HepG2 (cell line): ENCODE results near the gene CYP27B1. TPM values are rescaled to one million over a fixed set of nuclear protein-coding genes. Genes with fewer than 3 reads are reported as not detected.
A peak's percentile ranks its signal among the peaks of the same experiment; 100 is the strongest.

Experiments
- CBX2 ChIP-seq, 2 experiments: fragments of 200-600 bp in 1 of 2; sonication (generic); formaldehyde crosslinking in 1 of 2; IDR thresholded peaks; 2 replicates each; pipeline versions ENCODE4 v1.7.0 to v1.8.1; 2018 to 2022; ENCODE audit warnings: low read depth in 2 of 2, low read length in 1 of 2, mild to moderate bottlenecking in 1 of 2, missing genetic modification reagents in 1 of 2
- ETV6 ChIP-seq: sonication (generic); formaldehyde crosslinking; conservative IDR thresholded peaks from 2 replicates; pipeline ENCODE4 v1.4.0; 2020; ENCODE audit warnings: missing genetic modification reagents
- KDM5B ChIP-seq: sonication (generic); formaldehyde crosslinking; IDR thresholded peaks from 2 replicates; pipeline ENCODE4 v1.4.0; 2020; ENCODE audit warnings: missing genetic modification reagents, mild to moderate bottlenecking, borderline replicate concordance
- RAD21 ChIP-seq: fragments of 450-650 bp; formaldehyde crosslinking; IDR thresholded peaks from 2 replicates; pipeline ENCODE4 v1.5.0; 2020; ENCODE audit warnings: mild to moderate bottlenecking
- TARDBP ChIP-seq: sonication (generic); formaldehyde crosslinking; IDR thresholded peaks from 2 replicates; pipeline ENCODE4 v1.8.0; 2022; ENCODE audit warnings: mild to moderate bottlenecking, missing genetic modification reagents
- ZFP36L1 ChIP-seq: sonication (generic); formaldehyde crosslinking; IDR thresholded peaks from 2 replicates; pipeline ENCODE4 v1.8.0; 2022; ENCODE audit warnings: mild to moderate bottlenecking, missing genetic modification reagents, moderate library complexity
- ZSCAN21 ChIP-seq: sonication (generic); formaldehyde crosslinking; IDR thresholded peaks from 2 replicates; pipeline ENCODE4 v1.8.0; 2022; ENCODE audit warnings: mild to moderate bottlenecking, missing genetic modification reagents, moderate library complexity, borderline replicate concordance
- polyA plus RNA-seq, 8 experiments: library from polyadenylated mRNA; depleted of rRNA in 3 of 8; stranded (reverse) in 7 of 8; unstranded in 1 of 8; fragments of >200 nt; fragmentation: Illumina TruSeq in 4 of 8; extraction: Trizol in 4 of 8; gene quantifications; 2 replicates each; pipeline versions ENCODE4 v1.2.1 to v1.2.3, GENCODE V29; 2011 to 2016; ENCODE audit warnings: low read depth in 4 of 8, missing spikeins in 1 of 8, mixed read lengths in 1 of 8; ENCODE audit not compliant: insufficient read depth in 1 of 8
- total RNA-seq, 5 experiments: library from RNA; depleted of rRNA; stranded (reverse); fragments of >200 nt; fragmentation: Illumina TruSeq; extraction: Trizol; gene quantifications; 2 replicates each; pipeline ENCODE4 v1.2.3, GENCODE V29; 2016; ENCODE audit warnings: low read depth in 1 of 5
- TF ChIP-seq, protein P1 (sequence below): sonication (generic); formaldehyde crosslinking; IDR thresholded peaks from one replicate; pipeline ENCODE4 v1.5.1; 2020; ENCODE audit warnings: mild to moderate bottlenecking, missing genetic modification reagents; ENCODE audit errors: not compliant biosample characterization
- TF ChIP-seq, protein P2 (sequence below): sonication (generic); formaldehyde crosslinking; IDR thresholded peaks from 2 replicates; pipeline ENCODE4 v1.5.1; 2020; ENCODE audit warnings: mild to moderate bottlenecking, missing genetic modification reagents
- TF ChIP-seq, protein P3 (sequence below): sonication (generic); formaldehyde crosslinking; IDR thresholded peaks from 2 replicates; pipeline ENCODE4 v1.4.0; 2020; ENCODE audit warnings: low read depth, mild to moderate bottlenecking, missing genetic modification reagents
- TF ChIP-seq, protein P4 (sequence below): sonication (generic); formaldehyde crosslinking; IDR thresholded peaks from 2 replicates; pipeline ENCODE4 v1.5.0; 2020; ENCODE audit warnings: missing genetic modification reagents
- TF ChIP-seq, protein P5 (sequence below): sonication (generic); formaldehyde crosslinking; IDR thresholded peaks from 2 replicates; pipeline ENCODE4 v1.5.0; 2020; ENCODE audit warnings: missing genetic modification reagents

CYP27B1 gene
- total and polyA plus RNA-seq, 2 of the 13 experiments (the other 11 are each of a cell fraction or from before 2014, with no cell fraction given), result 2.3 to 3.0 TPM

DNA sequence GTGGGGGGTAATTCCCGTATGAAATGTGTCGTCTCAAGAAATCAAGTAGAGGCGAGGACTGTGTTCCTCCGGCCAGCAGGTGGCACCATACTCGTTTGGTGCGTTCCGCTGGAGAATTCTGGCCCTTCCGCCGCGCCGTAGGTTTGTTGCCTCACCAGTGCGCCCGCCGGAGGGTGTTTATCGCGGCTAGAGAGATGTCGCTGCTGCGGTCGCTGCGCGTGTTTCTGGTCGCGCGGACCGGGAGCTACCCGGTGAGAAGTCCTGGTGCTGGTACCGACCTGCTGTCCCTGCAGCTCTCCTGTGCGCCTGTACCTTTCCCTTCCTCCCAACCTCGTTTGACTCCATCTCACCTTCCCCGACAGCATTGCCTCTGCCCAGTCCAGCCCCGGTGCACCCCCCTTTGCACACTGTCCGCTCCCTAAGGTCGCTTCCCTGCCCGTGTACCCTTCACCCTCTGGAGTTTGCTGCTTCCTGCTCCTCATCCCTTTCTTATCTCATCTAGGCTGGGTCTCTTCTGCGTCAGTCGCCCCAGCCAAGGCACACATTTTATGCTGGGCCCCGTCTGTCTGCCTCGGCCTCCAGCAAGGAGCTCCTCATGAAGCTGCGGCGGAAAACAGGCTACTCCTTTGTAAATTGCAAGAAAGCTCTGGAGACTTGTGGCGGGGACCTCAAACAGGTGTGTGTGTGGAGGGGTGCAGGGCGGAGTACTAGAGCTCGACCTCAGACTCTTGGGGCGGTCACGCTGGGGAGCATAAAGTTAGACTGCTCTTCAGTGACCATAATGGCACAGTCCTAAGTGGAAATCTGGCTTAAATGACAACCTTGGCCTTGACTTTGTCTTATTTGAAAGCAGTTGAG lies 16.0 kb upstream of the CYP27B1 start, which contains the start of gene TSFM (continued):
- TF ChIP-seq, protein P1, sequence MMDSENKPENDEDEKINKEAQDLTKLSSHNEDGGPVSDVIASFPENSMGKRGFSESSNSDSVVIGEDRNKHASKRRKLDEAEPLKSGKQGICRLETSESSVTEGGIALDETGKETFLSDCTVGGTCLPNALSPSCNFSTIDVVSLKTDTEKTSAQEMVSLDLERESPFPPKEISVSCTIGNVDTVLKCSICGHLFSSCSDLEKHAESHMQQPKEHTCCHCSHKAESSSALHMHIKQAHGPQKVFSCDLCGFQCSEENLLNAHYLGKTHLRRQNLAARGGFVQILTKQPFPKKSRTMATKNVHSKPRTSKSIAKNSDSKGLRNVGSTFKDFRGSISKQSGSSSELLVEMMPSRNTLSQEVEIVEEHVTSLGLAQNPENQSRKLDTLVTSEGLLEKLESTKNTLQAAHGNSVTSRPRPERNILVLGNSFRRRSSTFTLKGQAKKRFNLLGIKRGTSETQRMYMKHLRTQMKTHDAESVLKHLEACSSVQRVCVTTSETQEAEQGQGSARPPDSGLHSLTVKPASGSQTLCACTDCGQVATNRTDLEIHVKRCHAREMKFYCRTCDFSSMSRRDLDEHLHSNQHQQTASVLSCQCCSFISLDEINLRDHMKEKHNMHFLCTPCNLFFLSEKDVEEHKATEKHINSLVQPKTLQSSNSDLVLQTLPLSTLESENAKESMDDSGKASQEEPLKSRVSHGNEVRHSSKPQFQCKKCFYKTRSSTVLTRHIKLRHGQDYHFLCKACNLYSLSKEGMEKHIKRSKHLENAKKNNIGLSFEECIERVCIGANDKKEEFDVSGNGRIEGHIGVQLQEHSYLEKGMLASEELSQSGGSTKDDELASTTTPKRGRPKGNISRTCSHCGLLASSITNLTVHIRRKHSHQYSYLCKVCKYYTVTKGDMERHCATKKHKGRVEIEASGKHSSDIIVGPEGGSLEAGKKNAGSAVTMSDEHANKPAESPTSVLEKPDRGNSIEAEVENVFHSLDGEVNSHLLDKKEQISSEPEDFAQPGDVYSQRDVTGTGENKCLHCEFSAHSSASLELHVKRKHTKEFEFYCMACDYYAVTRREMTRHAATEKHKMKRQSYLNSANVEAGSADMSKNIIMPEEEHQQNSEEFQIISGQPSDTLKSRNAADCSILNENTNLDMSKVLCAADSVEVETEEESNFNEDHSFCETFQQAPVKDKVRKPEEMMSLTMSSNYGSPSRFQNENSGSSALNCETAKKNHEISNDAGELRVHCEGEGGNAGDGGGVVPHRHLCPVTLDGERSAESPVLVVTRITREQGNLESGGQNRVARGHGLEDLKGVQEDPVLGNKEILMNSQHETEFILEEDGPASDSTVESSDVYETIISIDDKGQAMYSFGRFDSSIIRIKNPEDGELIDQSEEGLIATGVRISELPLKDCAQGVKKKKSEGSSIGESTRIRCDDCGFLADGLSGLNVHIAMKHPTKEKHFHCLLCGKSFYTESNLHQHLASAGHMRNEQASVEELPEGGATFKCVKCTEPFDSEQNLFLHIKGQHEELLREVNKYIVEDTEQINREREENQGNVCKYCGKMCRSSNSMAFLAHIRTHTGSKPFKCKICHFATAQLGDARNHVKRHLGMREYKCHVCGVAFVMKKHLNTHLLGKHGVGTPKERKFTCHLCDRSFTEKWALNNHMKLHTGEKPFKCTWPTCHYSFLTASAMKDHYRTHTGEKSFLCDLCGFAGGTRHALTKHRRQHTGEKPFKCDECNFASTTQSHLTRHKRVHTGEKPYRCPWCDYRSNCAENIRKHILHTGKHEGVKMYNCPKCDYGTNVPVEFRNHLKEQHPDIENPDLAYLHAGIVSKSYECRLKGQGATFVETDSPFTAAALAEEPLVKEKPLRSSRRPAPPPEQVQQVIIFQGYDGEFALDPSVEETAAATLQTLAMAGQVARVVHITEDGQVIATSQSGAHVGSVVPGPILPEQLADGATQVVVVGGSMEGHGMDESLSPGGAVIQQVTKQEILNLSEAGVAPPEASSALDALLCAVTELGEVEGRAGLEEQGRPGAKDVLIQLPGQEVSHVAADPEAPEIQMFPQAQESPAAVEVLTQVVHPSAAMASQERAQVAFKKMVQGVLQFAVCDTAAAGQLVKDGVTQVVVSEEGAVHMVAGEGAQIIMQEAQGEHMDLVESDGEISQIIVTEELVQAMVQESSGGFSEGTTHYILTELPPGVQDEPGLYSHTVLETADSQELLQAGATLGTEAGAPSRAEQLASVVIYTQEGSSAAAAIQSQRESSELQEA (CRISPR knock-in tag), result peak; percentile 50
- TF ChIP-seq RAD21 (peak; percentile 60), TARDBP (CRISPR knock-in tag) (peak; percentile 93), ETV6 (CRISPR knock-in tag) (peak; percentile 64; the same call in 1 of the 2 replicates), KDM5B (CRISPR knock-in tag) (peak; percentile 84), ZFP36L1 (CRISPR knock-in tag) (peak; percentile 89), CBX2 (IDR thresholded peaks at IDR 0.05; ENCODE audit: low read depth, low read length) (no peak), CBX2 (CRISPR knock-in tag; IDR thresholded peaks at IDR 0.05; ENCODE audit: low read depth) (no peak), ZSCAN21 (CRISPR knock-in tag) (peak; percentile 85; the same call in 1 of the 2 replicates)
- TF ChIP-seq, protein P2, sequence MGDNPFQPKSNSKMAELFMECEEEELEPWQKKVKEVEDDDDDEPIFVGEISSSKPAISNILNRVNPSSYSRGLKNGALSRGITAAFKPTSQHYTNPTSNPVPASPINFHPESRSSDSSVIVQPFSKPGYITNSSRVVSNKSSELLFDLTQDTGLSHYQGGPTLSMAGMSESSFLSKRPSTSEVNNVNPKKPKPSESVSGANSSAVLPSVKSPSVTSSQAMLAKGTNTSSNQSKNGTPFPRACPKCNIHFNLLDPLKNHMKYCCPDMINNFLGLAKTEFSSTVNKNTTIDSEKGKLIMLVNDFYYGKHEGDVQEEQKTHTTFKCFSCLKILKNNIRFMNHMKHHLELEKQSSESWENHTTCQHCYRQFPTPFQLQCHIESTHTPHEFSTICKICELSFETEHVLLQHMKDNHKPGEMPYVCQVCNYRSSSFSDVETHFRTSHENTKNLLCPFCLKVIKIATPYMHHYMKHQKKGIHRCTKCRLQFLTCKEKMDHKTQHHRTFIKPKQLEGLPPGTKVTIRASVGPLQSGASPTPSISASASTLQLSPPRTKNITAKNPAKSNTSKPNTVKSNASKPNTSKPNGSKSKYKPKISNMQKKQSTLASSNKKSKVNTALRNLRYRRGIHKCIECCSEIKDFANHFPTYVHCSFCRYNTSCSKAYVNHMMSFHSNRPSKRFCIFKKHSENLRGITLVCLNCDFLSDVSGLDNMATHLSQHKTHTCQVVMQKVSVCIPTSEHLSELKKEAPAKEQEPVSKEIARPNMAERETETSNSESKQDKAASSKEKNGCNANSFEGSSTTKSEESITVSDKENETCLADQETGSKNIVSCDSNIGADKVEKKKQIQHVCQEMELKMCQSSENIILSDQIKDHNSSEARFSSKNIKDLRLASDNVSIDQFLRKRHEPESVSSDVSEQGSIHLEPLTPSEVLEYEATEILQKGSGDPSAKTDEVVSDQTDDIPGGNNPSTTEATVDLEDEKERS (CRISPR knock-in tag), result no peak
- TF ChIP-seq, protein P3, sequence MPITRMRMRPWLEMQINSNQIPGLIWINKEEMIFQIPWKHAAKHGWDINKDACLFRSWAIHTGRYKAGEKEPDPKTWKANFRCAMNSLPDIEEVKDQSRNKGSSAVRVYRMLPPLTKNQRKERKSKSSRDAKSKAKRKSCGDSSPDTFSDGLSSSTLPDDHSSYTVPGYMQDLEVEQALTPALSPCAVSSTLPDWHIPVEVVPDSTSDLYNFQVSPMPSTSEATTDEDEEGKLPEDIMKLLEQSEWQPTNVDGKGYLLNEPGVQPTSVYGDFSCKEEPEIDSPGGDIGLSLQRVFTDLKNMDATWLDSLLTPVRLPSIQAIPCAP (CRISPR knock-in tag), result no peak
- TF ChIP-seq, protein P4, sequence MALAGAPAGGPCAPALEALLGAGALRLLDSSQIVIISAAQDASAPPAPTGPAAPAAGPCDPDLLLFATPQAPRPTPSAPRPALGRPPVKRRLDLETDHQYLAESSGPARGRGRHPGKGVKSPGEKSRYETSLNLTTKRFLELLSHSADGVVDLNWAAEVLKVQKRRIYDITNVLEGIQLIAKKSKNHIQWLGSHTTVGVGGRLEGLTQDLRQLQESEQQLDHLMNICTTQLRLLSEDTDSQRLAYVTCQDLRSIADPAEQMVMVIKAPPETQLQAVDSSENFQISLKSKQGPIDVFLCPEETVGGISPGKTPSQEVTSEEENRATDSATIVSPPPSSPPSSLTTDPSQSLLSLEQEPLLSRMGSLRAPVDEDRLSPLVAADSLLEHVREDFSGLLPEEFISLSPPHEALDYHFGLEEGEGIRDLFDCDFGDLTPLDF (CRISPR knock-in tag), result peak; percentile 85
- TF ChIP-seq, protein P5, sequence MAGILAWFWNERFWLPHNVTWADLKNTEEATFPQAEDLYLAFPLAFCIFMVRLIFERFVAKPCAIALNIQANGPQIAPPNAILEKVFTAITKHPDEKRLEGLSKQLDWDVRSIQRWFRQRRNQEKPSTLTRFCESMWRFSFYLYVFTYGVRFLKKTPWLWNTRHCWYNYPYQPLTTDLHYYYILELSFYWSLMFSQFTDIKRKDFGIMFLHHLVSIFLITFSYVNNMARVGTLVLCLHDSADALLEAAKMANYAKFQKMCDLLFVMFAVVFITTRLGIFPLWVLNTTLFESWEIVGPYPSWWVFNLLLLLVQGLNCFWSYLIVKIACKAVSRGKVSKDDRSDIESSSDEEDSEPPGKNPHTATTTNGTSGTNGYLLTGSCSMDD (CRISPR knock-in tag), result no peak
